Omental fat pad (tissue), 4 donors: ENCODE data around the gene CC2D2A. TPM values are rescaled to one million over a fixed set of nuclear protein-coding genes. Genes with fewer than 3 reads are reported as not detected.

Experiments used
- ATAC-seq: fragments of 150-250 bp; one replicate; pipeline ENCODE4 v1.9.1; 2016; ENCODE audit warnings: mild to moderate bottlenecking, moderate library complexity; ENCODE audit not compliant: low FRiP score
- DNase-seq: peaks from one replicate; pipeline ENCODE4 v3.0.0-alpha.2; 2019; ENCODE audit warnings: low spot score
- CTCF ChIP-seq, 3 donors: fragments of 450-650 bp; IDR thresholded peaks; one replicate each; pipeline ENCODE4 v1.5.1; 2016 to 2017; ENCODE audit warnings: antibody characterized with exemption in 3 of 3, mild to moderate bottlenecking in 3 of 3, moderate library complexity in 2 of 3
- total RNA-seq, 4 donors: library from RNA; depleted of rRNA; stranded (reverse); fragments of >200 nt; gene quantifications; one replicate each; pipeline ENCODE4 v1.1.0, GENCODE V29; 2016

CC2D2A gene
- 10 to 100 TPM in 3 of 4 donors, 1 to 10 TPM in 1; 9.6 to 25.2 (median 11.9) TPM for total RNA-seq

GRCh38 chr4:15469402-15470127 is at the start of gene CC2D2A:
CC2D2A (plus strand) TSS chr4:15469882; CDS start chr4:15475933, 6,051 bp downstream.
- ATAC-seq (no peak), DNase-seq (no peak)
- no peak for TF ChIP-seq CTCF (IDR thresholded peaks at IDR 0.05)

DNA sequence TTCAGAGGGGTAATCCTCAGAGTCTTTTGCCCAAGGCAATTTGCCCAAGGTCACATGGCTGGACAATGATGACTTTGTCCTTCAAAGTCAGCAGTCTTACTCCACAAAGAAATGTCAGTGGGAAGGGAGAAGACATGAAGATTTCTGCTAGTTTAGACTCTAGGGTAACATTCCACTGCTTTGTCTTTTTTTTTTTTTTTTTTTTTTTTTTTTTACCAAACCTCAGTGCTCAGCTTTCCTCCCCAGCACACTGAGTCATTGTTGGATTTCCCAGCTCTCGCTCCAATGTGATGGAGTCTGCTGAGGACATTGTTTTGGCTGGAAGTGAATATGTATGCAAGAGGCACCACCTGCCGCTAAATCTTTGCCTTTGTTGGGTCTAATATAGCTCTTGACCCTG is 49.0 kb upstream of the CC2D2A start:
- DNase-seq, result no peak
- no peak for ATAC-seq
- no peak for TF ChIP-seq CTCF (IDR thresholded peaks at IDR 0.05)

GRCh38 chr4:15423285-15423711 is 46.4 kb upstream of the CC2D2A start:
- TF ChIP-seq CTCF (IDR thresholded peaks at IDR 0.05), result no peak
- DNase-seq, result no peak
- no peak for ATAC-seq

DNA sequence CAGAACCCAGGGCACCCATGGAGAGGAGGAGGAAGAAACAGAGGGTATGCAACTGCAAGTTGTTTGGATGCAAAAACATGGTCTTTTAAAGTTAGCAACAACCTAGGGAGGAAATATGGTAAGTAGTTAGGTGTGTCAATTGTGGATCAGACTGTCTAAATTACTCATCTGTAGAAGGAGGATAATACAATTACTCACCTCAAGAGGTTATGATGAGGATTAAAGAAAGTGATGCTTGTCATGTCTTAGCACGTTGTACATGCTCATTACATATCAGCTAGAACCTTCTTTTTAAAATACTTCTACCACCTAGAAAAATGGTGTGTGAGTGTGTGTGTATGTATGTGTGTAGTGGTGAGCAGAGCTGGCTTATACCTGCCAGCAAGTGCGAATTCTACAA is 44.2 kb upstream of the CC2D2A start:
- DNase-seq (no peak), ATAC-seq (no peak)
- TF ChIP-seq CTCF (IDR thresholded peaks at IDR 0.05), result no peak

DNA sequence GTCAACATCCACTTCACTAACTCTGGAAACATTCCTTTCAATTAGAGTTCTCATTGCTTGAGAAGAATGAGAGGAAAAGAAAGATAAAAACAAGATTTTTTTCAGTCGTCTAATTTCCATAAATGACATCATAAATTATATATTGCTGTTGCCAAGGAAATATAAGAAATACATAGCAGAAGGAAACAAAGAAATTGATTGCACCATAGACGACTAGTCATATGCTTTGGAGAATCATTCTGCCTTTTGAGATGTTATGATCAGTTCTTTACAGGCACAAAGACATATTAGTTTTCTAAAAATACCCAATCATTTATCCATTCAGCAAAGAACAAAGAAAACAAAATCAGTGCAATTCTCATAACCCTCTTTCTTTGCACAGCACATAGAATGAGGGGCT is 42.5 kb upstream of the CC2D2A start:
- ATAC-seq, result no peak
- TF ChIP-seq CTCF (IDR thresholded peaks at IDR 0.05), result no peak
- no peak for DNase-seq

DNA sequence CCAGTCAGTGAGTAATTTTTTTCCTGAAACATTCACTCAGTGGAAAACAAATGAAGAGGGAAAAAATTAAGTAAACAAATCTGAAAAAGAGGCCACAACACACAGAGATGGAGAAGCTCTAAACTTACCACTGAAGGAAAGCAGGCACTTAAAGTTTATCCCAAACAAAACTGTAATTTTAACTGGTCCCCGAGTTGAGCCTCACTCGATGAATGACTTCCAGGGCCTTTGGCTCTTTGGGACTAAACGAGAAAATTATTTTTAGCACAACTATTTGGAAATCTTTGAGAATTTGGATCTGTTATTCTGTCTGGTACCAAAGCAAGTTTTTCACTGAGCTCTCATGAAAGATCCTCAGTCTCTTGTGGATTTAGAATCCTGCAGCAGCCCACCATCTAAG is 42.0 kb upstream of the CC2D2A start, which contains the start of gene C1QTNF7:
Gene C1QTNF7 (plus strand): TSS at position 333 of the 400 bp plus-strand sequence. CDS start 7,711 bp downstream, outside the sequence.
- DNase-seq, result no peak
- TF ChIP-seq CTCF (IDR thresholded peaks at IDR 0.05), result no peak

DNA sequence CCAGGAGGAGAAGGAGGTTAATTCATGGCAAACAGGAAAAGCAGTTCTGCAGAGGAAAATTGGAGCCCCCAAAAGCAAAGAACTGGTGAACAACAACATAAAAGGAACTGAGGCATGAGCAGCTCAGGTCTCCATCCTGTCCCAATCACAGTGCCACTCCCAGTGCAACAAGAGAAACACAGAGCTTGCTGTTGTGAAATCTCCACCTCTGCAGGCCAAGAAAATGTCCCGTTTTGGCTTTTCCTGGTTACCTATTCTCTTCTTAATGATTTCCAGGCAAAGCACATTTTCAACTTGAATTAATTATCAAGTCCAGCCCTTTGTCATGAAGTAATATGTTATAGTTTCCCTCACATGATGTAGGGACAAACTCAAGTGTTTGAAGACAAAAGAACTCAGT is 41.1 kb upstream of the CC2D2A start:
- no peak for DNase-seq
- no peak for ATAC-seq
- TF ChIP-seq CTCF (IDR thresholded peaks at IDR 0.05), result no peak

More for the DNA sequence above, 42.0 kb upstream of the CC2D2A start, which contains the start of gene C1QTNF7:
- no peak for ATAC-seq
